Panc1 (cell line): ENCODE results near the gene PPT1.

Experiments used
- CTCF ChIP-seq: fragments of 450-650 bp; IDR thresholded peaks from 2 replicates; pipeline ENCODE4 v1.5.1; 2017; ENCODE audit warnings: mild to moderate bottlenecking
- POLR2AphosphoS5 ChIP-seq: IDR thresholded peaks from 2 replicates; pipeline ENCODE4 v1.6.1; 2012; ENCODE audit warnings: mild to moderate bottlenecking, low read depth, low read length, moderate library complexity
- REST ChIP-seq, 2 experiments: IDR thresholded peaks; 2 replicates each; pipeline ENCODE4 v1.6.1; 2011 to 2012; ENCODE audit warnings: low read depth in 2 of 2, control low read depth in 1 of 2, low read length in 1 of 2, mild to moderate bottlenecking in 1 of 2, moderate library complexity in 1 of 2; ENCODE audit not compliant: insufficient read depth in 1 of 2
- TCF7L2 ChIP-seq: IDR thresholded peaks from 2 replicates; pipeline ENCODE4 v1.6.1; 2011; ENCODE audit warnings: mild to moderate bottlenecking, low read depth, low read length, inconsistent platforms

GRCh38 chr1:40105028-40105427 is 8.0 kb upstream of the PPT1 start:
- TF ChIP-seq CTCF: no peak
- no peak for TF ChIP-seq REST (IDR thresholded peaks at IDR 0.05; ENCODE audit: insufficient read depth in 1 of 2, low read depth in 2 of 2, low read length in 1 of 2)
- no peak for TF ChIP-seq TCF7L2
- no peak for TF ChIP-seq POLR2AphosphoS5
